Measurements from ENCODE around the gene PACS1.

PACS1 gene

GRCh38 chr11:66047541-66048365, 22.3 kb upstream of the PACS1 start:
- no peak for TF ChIP-seq FOXP2 (optimal IDR thresholded peaks at IDR 0.05; ENCODE audit: borderline replicate concordance, extremely low read depth, extremely low read length, insufficient read depth)
- no peak for TF ChIP-seq TAF1 (IDR thresholded peaks at IDR 0.05; ENCODE audit: borderline replicate concordance, insufficient read depth, low read length)
- TF ChIP-seq POLR2AphosphoS5 (IDR thresholded peaks at IDR 0.05; ENCODE audit: low read depth, low read length): no peak
- TF ChIP-seq REST (IDR thresholded peaks at IDR 0.05; ENCODE audit: insufficient read depth in 1 of 2, low read depth in 2 of 2, low read length in 2 of 2): no peak
- TF ChIP-seq SIN3A (IDR thresholded peaks at IDR 0.05; ENCODE audit: borderline replicate concordance, insufficient read depth, low read length): no peak

- no peak for TF ChIP-seq REST (IDR thresholded peaks at IDR 0.05; ENCODE audit: insufficient read depth in 1 of 2, low read depth in 2 of 2, low read length in 2 of 2)
- TF ChIP-seq FOXP2 (optimal IDR thresholded peaks at IDR 0.05; ENCODE audit: borderline replicate concordance, extremely low read depth, extremely low read length, insufficient read depth): no peak
- TF ChIP-seq TAF1 (IDR thresholded peaks at IDR 0.05; ENCODE audit: borderline replicate concordance, insufficient read depth, low read length): no peak
- TF ChIP-seq POLR2AphosphoS5 (IDR thresholded peaks at IDR 0.05; ENCODE audit: low read depth, low read length): no peak
- TF ChIP-seq SIN3A (IDR thresholded peaks at IDR 0.05; ENCODE audit: borderline replicate concordance, insufficient read depth, low read length): no peak
Observed at GRCh38 chr11:66048547-66049323, 21.3 kb upstream of the PACS1 start, which contains the start of gene GAL3ST3. Gene GAL3ST3, minus strand, starts transcription at chr11:66049161. Its CDS starts 3,746 bp downstream, at chr11:66045415.

GRCh38 chr11:66050581-66051231, 19.4 kb upstream of the PACS1 start:
- TF ChIP-seq POLR2AphosphoS5 (IDR thresholded peaks at IDR 0.05; ENCODE audit: low read depth, low read length) (no peak), REST (IDR thresholded peaks at IDR 0.05; ENCODE audit: insufficient read depth in 1 of 2, low read depth in 2 of 2, low read length in 2 of 2) (no peak), SIN3A (IDR thresholded peaks at IDR 0.05; ENCODE audit: borderline replicate concordance, insufficient read depth, low read length) (no peak), TAF1 (IDR thresholded peaks at IDR 0.05; ENCODE audit: borderline replicate concordance, insufficient read depth, low read length) (no peak), FOXP2 (optimal IDR thresholded peaks at IDR 0.05; ENCODE audit: borderline replicate concordance, extremely low read depth, extremely low read length, insufficient read depth) (no peak)

GRCh38 chr11:66051371-66051765, 18.7 kb upstream of the PACS1 start:
- no peak for TF ChIP-seq FOXP2 (optimal IDR thresholded peaks at IDR 0.05; ENCODE audit: borderline replicate concordance, extremely low read depth, extremely low read length, insufficient read depth)
- TF ChIP-seq TAF1 (IDR thresholded peaks at IDR 0.05; ENCODE audit: borderline replicate concordance, insufficient read depth, low read length): no peak
- TF ChIP-seq SIN3A (IDR thresholded peaks at IDR 0.05; ENCODE audit: borderline replicate concordance, insufficient read depth, low read length): no peak
- TF ChIP-seq POLR2AphosphoS5 (IDR thresholded peaks at IDR 0.05; ENCODE audit: low read depth, low read length): no peak
- TF ChIP-seq REST (IDR thresholded peaks at IDR 0.05; ENCODE audit: insufficient read depth in 1 of 2, low read depth in 2 of 2, low read length in 2 of 2): no peak

Data from PFSK-1 (cell line).